SK-N-SH (cell line): ENCODE measurements around the gene TBC1D9B. TPM values are rescaled to one million over a fixed set of nuclear protein-coding genes. Genes with fewer than 3 reads are reported as not detected.

ENCODE experiments used
- CTCF ChIA-PET: fragments of 300-600, 350-600 bp; formaldehyde crosslinking; extraction: SDS; loops from one replicate; lab custom pipeline; 2021; lab: Yijun Ruan, JAX
- POLR2A ChIA-PET: fragments of 350-600 bp; sonication (Branson Sonifier 250); formaldehyde crosslinking; extraction: SDS; loops from one replicate; lab custom pipeline; 2020; ENCODE audit warnings: antibody characterized with exemption, inconsistent platforms; lab: Yijun Ruan, JAX
- DNase-seq: peaks from one replicate; pipeline ENCODE4 v3.0.0; 2012
- H2AFZ ChIP-seq: fragments of 200-600 bp; sonication (generic); 2 replicates; pipeline ENCODE4 v1.8.1; 2016; ENCODE audit warnings: antibody characterized with exemption, mild to moderate bottlenecking, low read depth
- H3F3A ChIP-seq: fragments of 200-600 bp; sonication (generic); replicated peaks from 2 replicates; pipeline ENCODE3; 2016; ENCODE audit warnings: antibody characterized with exemption, mild to moderate bottlenecking; ENCODE audit not compliant: insufficient read depth
- H3K27ac ChIP-seq, 2 experiments: fragments of 200-500 bp in 1 of 2; fragments of 200-600 bp in 1 of 2; sonication (Bioruptor generic) in 1 of 2; sonication (generic), shearing (Covaris generic) in 1 of 2; 2 replicates each; pipeline versions ENCODE4 v1.5.1 to v1.6.1; 2014 to 2016; ENCODE audit warnings: low read depth in 2 of 2, inconsistent platforms in 1 of 2, low read length in 1 of 2, mild to moderate bottlenecking in 1 of 2, mixed read lengths in 1 of 2
- H3K27me3 ChIP-seq: fragments of 200-600 bp; sonication (generic), shearing (Covaris generic); 2 replicates; pipeline ENCODE4 v1.6.1; 2016; ENCODE audit warnings: mixed run types; ENCODE audit not compliant: insufficient read depth
- H3K36me3 ChIP-seq, 2 experiments: fragments of 200-500 bp in 1 of 2; fragments of 200-600 bp in 1 of 2; sonication (Bioruptor generic) in 1 of 2; sonication (generic) in 1 of 2; replicated peaks in 1 of 2; 2 replicates each; pipeline versions ENCODE3 to v1.5.1; 2014 to 2016; ENCODE audit warnings: low read length in 1 of 2, mild to moderate bottlenecking in 1 of 2; ENCODE audit not compliant: insufficient read depth in 2 of 2, control insufficient read depth in 1 of 2
- H3K4me1 ChIP-seq, 2 experiments: fragments of 200-500 bp in 1 of 2; fragments of 200-600 bp in 1 of 2; sonication (Bioruptor generic) in 1 of 2; sonication (generic), shearing (Covaris generic) in 1 of 2; 2 replicates each; pipeline versions ENCODE4 v1.5.1 to v1.6.1; 2014 to 2016; ENCODE audit warnings: low read depth in 1 of 2, low read length in 1 of 2, mixed run types in 1 of 2; ENCODE audit not compliant: insufficient read depth in 2 of 2, control insufficient read depth in 1 of 2
- H3K4me2 ChIP-seq: fragments of 200-600 bp; sonication (generic), shearing (Covaris generic); 2 replicates; pipeline ENCODE4 v1.6.1; 2017; ENCODE audit warnings: mixed run types
- H3K4me3 ChIP-seq, 2 experiments: fragments of 200-500 bp in 1 of 2; fragments of 200-600 bp in 1 of 2; sonication (Bioruptor generic) in 1 of 2; sonication (generic), shearing (Covaris generic) in 1 of 2; 2 replicates each; pipeline versions ENCODE4 v1.5.1 to v1.8.1; 2014 to 2016; ENCODE audit warnings: low read depth in 2 of 2, inconsistent platforms in 1 of 2, low read length in 1 of 2, mild to moderate bottlenecking in 1 of 2, mixed read lengths in 1 of 2, moderate library complexity in 1 of 2
- H3K79me2 ChIP-seq: fragments of 200-600 bp; sonication (generic); 2 replicates; pipeline ENCODE4 v1.8.1; 2017; ENCODE audit warnings: mild to moderate bottlenecking; ENCODE audit not compliant: insufficient read depth
- H3K9ac ChIP-seq: fragments of 200-600 bp; sonication (generic); 2 replicates; pipeline ENCODE4 v1.6.1; 2017; ENCODE audit warnings: mixed run types
- H3K9me2 ChIP-seq: fragments of 200-600 bp; sonication (generic); 2 replicates; pipeline ENCODE4 v1.6.1; 2017; ENCODE audit warnings: mixed run types
- H3K9me3 ChIP-seq: fragments of 200-600 bp; sonication (generic); 2 replicates; pipeline ENCODE4 v1.6.1; 2017; ENCODE audit warnings: mixed run types, mild to moderate bottlenecking, moderate library complexity
- H4K20me1 ChIP-seq: fragments of 200-600 bp; sonication (generic); 2 replicates; pipeline ENCODE4 v1.6.1; 2017; ENCODE audit warnings: mild to moderate bottlenecking, mixed run types; ENCODE audit not compliant: insufficient read depth
- CTCF ChIP-seq: fragments of 200-600 bp; sonication (generic); IDR thresholded peaks from 2 replicates; pipeline ENCODE4 v1.6.1; 2017; ENCODE audit warnings: antibody characterized with exemption, mild to moderate bottlenecking, moderate library complexity
- EP300 ChIP-seq, 2 experiments: IDR thresholded peaks; 2 replicates each; pipeline versions ENCODE4 v1.4.0 to v1.6.1; 2012; ENCODE audit warnings: borderline replicate concordance in 1 of 2, low read depth in 1 of 2, low read length in 1 of 2
- EZH2phosphoT487 ChIP-seq: fragments of 200-600 bp; sonication (generic); IDR thresholded peaks from 2 replicates; pipeline ENCODE4 v1.6.1; 2017; ENCODE audit warnings: low read depth, mixed run types, mild to moderate bottlenecking, antibody characterized with exemption, moderate library complexity, borderline replicate concordance
- FOSL2 ChIP-seq: IDR thresholded peaks from 2 replicates; pipeline ENCODE4 v1.4.0; 2012; ENCODE audit warnings: low read depth, mild to moderate bottlenecking, moderate library complexity, borderline replicate concordance
- FOXJ3 ChIP-seq: sonication (generic); formaldehyde crosslinking; IDR thresholded peaks from 2 replicates; pipeline ENCODE4 v1.5.1; 2020; ENCODE audit warnings: mild to moderate bottlenecking, missing genetic modification reagents
- GABPA ChIP-seq: IDR thresholded peaks from 2 replicates; pipeline ENCODE4 v1.4.0; 2012; ENCODE audit warnings: low read depth, mild to moderate bottlenecking
- IRF3 ChIP-seq: fragments of 150-350 bp; IDR thresholded peaks from 2 replicates; pipeline ENCODE4 v1.6.1; 2016; ENCODE audit warnings: mild to moderate bottlenecking, low read depth, low read length
- NFIC ChIP-seq: IDR thresholded peaks from 2 replicates; pipeline ENCODE4 v1.4.0; 2012; ENCODE audit warnings: borderline replicate concordance
- POLR2AphosphoS5 ChIP-seq: IDR thresholded peaks from 2 replicates; pipeline ENCODE4 v1.6.1; 2012; ENCODE audit warnings: low read depth, low read length
- RAD21 ChIP-seq: IDR thresholded peaks from 2 replicates; pipeline ENCODE4 v1.6.1; 2012; ENCODE audit warnings: mild to moderate bottlenecking, low read length
- REST ChIP-seq: IDR thresholded peaks from 2 replicates; pipeline ENCODE4 v1.6.1; 2012; ENCODE audit warnings: mild to moderate bottlenecking, low read depth, low read length, moderate library complexity
- RXRA ChIP-seq: IDR thresholded peaks from 2 replicates; pipeline ENCODE4 v1.4.0; 2012; ENCODE audit warnings: low read depth, mild to moderate bottlenecking, borderline replicate concordance
- TAF1 ChIP-seq: IDR thresholded peaks from 2 replicates; pipeline ENCODE4 v1.6.1; 2012; ENCODE audit warnings: low read depth, mild to moderate bottlenecking, low read length, moderate library complexity, borderline replicate concordance
- TEAD4 ChIP-seq: IDR thresholded peaks from 2 replicates; pipeline ENCODE4 v1.4.0; 2012; ENCODE audit warnings: mild to moderate bottlenecking, borderline replicate concordance; ENCODE audit not compliant: insufficient read depth
- USF2 ChIP-seq: fragments of 150-350 bp; IDR thresholded peaks from 2 replicates; pipeline ENCODE4 v1.6.1; 2017; ENCODE audit warnings: antibody characterized with exemption, low read length, low read depth, borderline replicate concordance
- YY1 ChIP-seq: IDR thresholded peaks from 2 replicates; pipeline ENCODE4 v1.4.0; 2012; ENCODE audit warnings: low read depth, mild to moderate bottlenecking
- WGBS: methylation state at CpG from one replicate; pipeline ENCODE4 v1.1.6; 2017; ENCODE audit warnings: low lambda C conversion rate; 5-methylcytosine and 5-hydroxymethylcytosine counted together
- polyA plus RNA-seq, 3 experiments: library from polyadenylated mRNA; depleted of rRNA; stranded (reverse); fragments of >200 nt; gene quantifications; 2 replicates each; pipeline ENCODE4 v1.2.3, GENCODE V29; 2012

Gene TBC1D9B
- polyA plus RNA-seq, 1 of the 3 experiments (the other 2 are of a cell fraction) = 75.6 TPM

GRCh38 chr5:179893076-179893957 is 14.4 kb downstream of the TBC1D9B start:
- H3K4me2 ChIP-seq = no peak overlapping the region
- H2AFZ ChIP-seq = no peak overlapping the region
- H3K79me2 ChIP-seq = no peaks in the 10 kb centered on the region
- H3K9ac ChIP-seq = no peak overlapping the region
- WGBS = 92% methylated on average over 20 of the region's 31 CpGs
- no peaks in the 10 kb centered on the region for H3K4me1 ChIP-seq
- POLR2A ChIA-PET = no interaction called here
- no peak overlapping the region for H3K4me3 ChIP-seq
- TF ChIP-seq IRF3 (no peak), EP300 (IDR thresholded peaks at IDR 0.05; ENCODE audit: borderline replicate concordance in 1 of 2, low read depth in 1 of 2, low read length in 1 of 2) (no peak), TEAD4 (no peak), GABPA (no peak), NFIC (no peak), POLR2AphosphoS5 (no peak), FOSL2 (no peak), YY1 (no peak)
- TF ChIP-seq, all 33 proteins: peak for 0
- Histone ChIP-seq H3F3A (no peaks in the 10 kb centered on the region), H4K20me1 (no peaks in the 10 kb centered on the region), H3K27ac (no peak overlapping the region), H3K27me3 (no peaks in the 10 kb centered on the region), H3K9me2 (no peaks in the 10 kb centered on the region), H3K36me3 (peaks cover 27 to 66% of the 10 kb centered on the region in 2 experiments), H3K9me3 (no peaks in the 10 kb centered on the region)
- CTCF ChIA-PET = interaction anchor here (1.1 kb wide), 1 partner anchor 9 kb away, joined by 3 read pairs; no protein-coding TSS in a partner anchor
- no peak for DNase-seq

- Histone ChIP-seq H3F3A (no peaks in the 10 kb centered on the region), H2AFZ (no peak overlapping the region), H3K9me3 (no peaks in the 10 kb centered on the region), H3K36me3 (peaks cover 17 to 71% of the 10 kb centered on the region in 2 experiments), H3K4me2 (no peak overlapping the region), H3K79me2 (no peaks in the 10 kb centered on the region), H3K9ac (no peak overlapping the region), H4K20me1 (no peaks in the 10 kb centered on the region), H3K27me3 (no peaks in the 10 kb centered on the region), H3K9me2 (no peaks in the 10 kb centered on the region), H3K4me1 (no peaks in the 10 kb centered on the region), H3K4me3 (no peak overlapping the region), H3K27ac (no peak overlapping the region)
- no peak for DNase-seq
- 87% methylated on average over 4 of the region's 5 CpGs for WGBS
- CTCF ChIA-PET = interaction anchor here (0.9 to 1.1 kb wide), 2 partner anchors 10 to 16 kb away, joined by 3 read pairs; no protein-coding TSS in a partner anchor
- POLR2A ChIA-PET = no interaction called here
- TF ChIP-seq TAF1 (no peak), EZH2phosphoT487 (no peak), CTCF (no peak), FOXJ3 (CRISPR knock-in tag) (no peak), RXRA (no peak), IRF3 (no peak), REST (no peak), YY1 (no peak), USF2 (no peak), NFIC (no peak), POLR2AphosphoS5 (no peak), RAD21 (no peak)
Observed at GRCh38 chr5:179892255-179892654, 15.4 kb downstream of the TBC1D9B start.
